Measurements from ENCODE around the gene CEACAM18. TPM values are rescaled to one million over a fixed set of nuclear protein-coding genes. Genes with fewer than 3 reads are reported as not detected.

CEACAM18 gene
- total and polyA plus RNA-seq, 8 donors = not detected

DNA sequence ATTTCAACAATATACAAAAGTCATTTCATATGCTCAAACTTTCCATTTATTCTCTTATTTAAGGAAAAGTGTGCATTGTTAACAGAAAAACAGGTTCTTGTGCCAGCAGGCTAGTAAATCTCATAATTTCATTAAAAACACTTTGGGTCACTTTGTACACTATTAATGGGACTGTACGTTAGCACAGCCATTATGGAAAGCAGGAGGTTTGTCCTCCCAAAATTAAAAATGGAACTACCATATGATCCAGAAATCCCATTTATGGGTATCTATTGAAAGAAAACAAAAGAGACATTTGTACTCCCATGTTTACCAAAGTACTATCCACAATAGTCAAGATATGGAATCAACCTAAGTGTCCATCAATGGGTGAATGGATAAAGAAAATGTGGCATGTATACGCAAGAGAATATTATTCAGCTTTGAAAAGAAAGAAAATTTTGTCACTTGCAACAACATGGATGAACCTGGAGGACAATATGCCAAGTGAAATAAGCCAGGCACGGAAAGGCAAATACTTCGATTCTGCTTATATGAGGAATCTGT lies 61.6 kb downstream of the CEACAM18 start:
- intact Hi-C loops (cut with DNase I; ENCODE audit: low total_unique reads) = no loop called here

More for the DNA sequence above, 61.6 kb downstream of the CEACAM18 start:
- DNase-seq = no peak
- WGBS, 5 donors = 77 to 88% (median 83%) methylated on average over 4 of the region's 4 CpGs
- TF ChIP-seq CTCF (IDR thresholded peaks at IDR 0.05) = no peak
- no peak for TF ChIP-seq POLR2AphosphoS5 (IDR thresholded peaks at IDR 0.05)
- TF ChIP-seq EP300 (IDR thresholded peaks at IDR 0.05) = no peak
- TF ChIP-seq POLR2A (IDR thresholded peaks at IDR 0.05) = no peak
- peaks cover 0 to 64% (median 24%) of the 10 kb centered on the region in 3 donors for H3K27me3 ChIP-seq
- no peak overlapping the region for H3K4me3 ChIP-seq
- H3K27ac ChIP-seq = no peak overlapping the region
- no peaks in the 10 kb centered on the region for H3K36me3 ChIP-seq
- peaks cover 0 to 13% (median 0%) of the 10 kb centered on the region in 4 donors for H3K9me3 ChIP-seq
- H3K4me1 ChIP-seq = no peaks in the 10 kb centered on the region

Small RNA genes within 50 kb of the gene (small RNA-seq; reads per million reads assigned to genes)
- 0 reads per million in 4 donors for gene AC020914.3
- 0 reads per million in 4 donors for gene AC020914.5

Other genes with a start within 250 kb of the CEACAM18 start
- gene SIGLECL1, start 227.5 kb upstream of the CEACAM18 start, total RNA-seq = not detected
- gene SIGLECL1, start 227.5 kb upstream of the CEACAM18 start, polyA plus RNA-seq = not detected
- under 1 TPM in 1 of 5 donors, not detected in 4; 0.18 TPM for gene IGLON5, start 166.9 kb upstream of the CEACAM18 start, total RNA-seq
- gene IGLON5, start 166.9 kb upstream of the CEACAM18 start, polyA plus RNA-seq = under 1 TPM in 1 of 3 donors, not detected in 2; 0.13 TPM
- 1 to 10 TPM in 1 of 5 donors, under 1 TPM in 2, not detected in 2; 0.29 to 2.2 (median 0.37) TPM for gene VSIG10L, start 136.4 kb upstream of the CEACAM18 start, total RNA-seq
- 10 to 100 TPM in 1 of 3 donors, 1 to 10 TPM in 1, not detected in 1; 1.1 to 39.6 TPM for gene VSIG10L, start 136.4 kb upstream of the CEACAM18 start, polyA plus RNA-seq
- 100 to 1,000 TPM in 1 of 5 donors, 10 to 100 TPM in 3, 1 to 10 TPM in 1; 1.2 to 211 (median 53.4) TPM for gene ETFB, start 112.2 kb upstream of the CEACAM18 start, total RNA-seq
- 100 to 1,000 TPM; 146 to 177 (median 157) TPM for gene ETFB, start 112.2 kb upstream of the CEACAM18 start, polyA plus RNA-seq
- gene CLDND2, start 109.5 kb upstream of the CEACAM18 start, total RNA-seq = not detected
- gene CLDND2, start 109.5 kb upstream of the CEACAM18 start, polyA plus RNA-seq = 1 to 10 TPM in 2 of 3 donors, under 1 TPM in 1; 0.88 to 4.3 (median 1.3) TPM
- 1 to 10 TPM in 1 of 5 donors, not detected in 4; 7.7 TPM for gene NKG7, start 105.9 kb upstream of the CEACAM18 start, total RNA-seq
- gene NKG7, start 105.9 kb upstream of the CEACAM18 start, polyA plus RNA-seq = 1 to 10 TPM; 2.1 to 7.3 (median 3.1) TPM
- gene LIM2, start 90.6 kb upstream of the CEACAM18 start, total RNA-seq = not detected
- not detected for gene LIM2, start 90.6 kb upstream of the CEACAM18 start, polyA plus RNA-seq
- not detected for gene C19orf84, start 87.9 kb upstream of the CEACAM18 start, total RNA-seq
- not detected for gene C19orf84, start 87.9 kb upstream of the CEACAM18 start, polyA plus RNA-seq
- 10 to 100 TPM in 1 of 5 donors, 1 to 10 TPM in 2, not detected in 2; 1.1 to 21.4 (median 4.6) TPM for gene SIGLEC10, start 60.9 kb upstream of the CEACAM18 start, total RNA-seq
- 1 to 10 TPM; 1.7 to 3.1 (median 2.3) TPM for gene SIGLEC10, start 60.9 kb upstream of the CEACAM18 start, polyA plus RNA-seq
- 1 to 10 TPM in 2 of 5 donors, not detected in 3; 1.1 to 2.3 TPM for gene SIGLEC8, start 20.1 kb upstream of the CEACAM18 start, total RNA-seq
- gene SIGLEC8, start 20.1 kb upstream of the CEACAM18 start, polyA plus RNA-seq = 1 to 10 TPM in 1 of 3 donors, under 1 TPM in 2; 0.20 to 1.1 (median 0.56) TPM
- under 1 TPM in 1 of 5 donors, not detected in 4; 0.37 TPM for gene SIGLEC12, start 23.3 kb downstream of the CEACAM18 start, total RNA-seq
- 1 to 10 TPM in 1 of 3 donors, under 1 TPM in 1, not detected in 1; 0.10 to 1.2 TPM for gene SIGLEC12, start 23.3 kb downstream of the CEACAM18 start, polyA plus RNA-seq
- gene SIGLEC6, start 53.1 kb downstream of the CEACAM18 start, total RNA-seq = 1 to 10 TPM in 1 of 5 donors, not detected in 4; 7.1 TPM
- gene SIGLEC6, start 53.1 kb downstream of the CEACAM18 start, polyA plus RNA-seq = 1 to 10 TPM in 1 of 3 donors, under 1 TPM in 1, not detected in 1; 0.50 to 2.4 TPM
- 10 to 100 TPM in 1 of 5 donors, 1 to 10 TPM in 4; 3.8 to 12.9 (median 5.0) TPM for gene ZNF175, start 92.7 kb downstream of the CEACAM18 start, total RNA-seq
- gene ZNF175, start 92.7 kb downstream of the CEACAM18 start, polyA plus RNA-seq = 1 to 10 TPM; 1.2 to 3.1 (median 1.7) TPM
- 1 to 10 TPM in 1 of 5 donors, under 1 TPM in 1, not detected in 3; 0.58 to 1.8 TPM for gene SIGLEC5, start 151.9 kb downstream of the CEACAM18 start, total RNA-seq
- 1 to 10 TPM in 1 of 3 donors, not detected in 2; 1.2 TPM for gene SIGLEC5, start 151.9 kb downstream of the CEACAM18 start, polyA plus RNA-seq
- gene SIGLEC14, start 168.3 kb downstream of the CEACAM18 start, total RNA-seq = 1 to 10 TPM in 3 of 5 donors, not detected in 2; 2.0 to 5.4 (median 2.8) TPM
- gene SIGLEC14, start 168.3 kb downstream of the CEACAM18 start, polyA plus RNA-seq = 1 to 10 TPM in 1 of 3 donors, under 1 TPM in 1, not detected in 1; 0.55 to 1.8 TPM
- 100 to 1,000 TPM in 1 of 5 donors, 1 to 10 TPM in 4; 1.2 to 151 (median 3.9) TPM for gene SPACA6, start 214.8 kb downstream of the CEACAM18 start, total RNA-seq
- 10 to 100 TPM; 11.2 to 26.7 (median 19.8) TPM for gene SPACA6, start 214.8 kb downstream of the CEACAM18 start, polyA plus RNA-seq
- 1 to 10 TPM in 1 of 5 donors, not detected in 4; 7.2 TPM for gene HAS1, start 245.5 kb downstream of the CEACAM18 start, total RNA-seq
- under 1 TPM in 2 of 3 donors, not detected in 1; 0.05 to 0.25 TPM for gene HAS1, start 245.5 kb downstream of the CEACAM18 start, polyA plus RNA-seq

Measured in stomach (tissue), 9 donors.